ENCODE data around the gene ASB11.

ASB11 gene

GRCh38 chrX:15235001-15235400, 80.4 kb downstream of the ASB11 start:
- no peak overlapping the region for H3K27ac ChIP-seq (ENCODE audit: low read depth, low read length)
- H3K4me3 ChIP-seq (ENCODE audit: low read depth, low read length), result no peak overlapping the region
- no peak overlapping the region for H3K9ac ChIP-seq (ENCODE audit: low read length)
- H3K27me3 ChIP-seq (ENCODE audit: control insufficient read depth, insufficient read depth, low read length), result peaks cover 12% of the 10 kb centered on the region; the same call in 1 of the 2 replicates
- H3K4me1 ChIP-seq (ENCODE audit: control insufficient read depth, insufficient read depth, low read length), result no peaks in the 10 kb centered on the region
- no peaks in the 10 kb centered on the region for H3K9me3 ChIP-seq (ENCODE audit: control insufficient read depth, insufficient read depth, low read depth, low read length)
- H3K36me3 ChIP-seq (ENCODE audit: control insufficient read depth, insufficient read depth, low read length), result no peaks in the 10 kb centered on the region

- no peak overlapping the region for H3K27ac ChIP-seq (ENCODE audit: low read depth, low read length)
- H3K9me3 ChIP-seq (ENCODE audit: control insufficient read depth, insufficient read depth, low read depth, low read length), result no peaks in the 10 kb centered on the region
- peaks cover 14% of the 10 kb centered on the region; the same call in 1 of the 2 replicates for H3K27me3 ChIP-seq (ENCODE audit: control insufficient read depth, insufficient read depth, low read length)
- H3K36me3 ChIP-seq (ENCODE audit: control insufficient read depth, insufficient read depth, low read length), result no peaks in the 10 kb centered on the region
- no peaks in the 10 kb centered on the region for H3K4me1 ChIP-seq (ENCODE audit: control insufficient read depth, insufficient read depth, low read length)
- no peak overlapping the region for H3K9ac ChIP-seq (ENCODE audit: low read length)
- no peak overlapping the region for H3K4me3 ChIP-seq (ENCODE audit: low read depth, low read length)
These were observed 81.9 kb downstream of the ASB11 start for GRCh38 chrX:15233416-15234015.
